RCC 7860 (cell line): ENCODE measurements around the gene NPRL2.

Experiments used
- DNase-seq: peaks from one replicate; pipeline ENCODE4 v3.0.0-alpha.2; 2015; ENCODE audit warnings: low spot score
- FAIRE-seq: peaks from 2 replicates; lab custom pipeline; 2012; peaks lifted over from hg19 to GRCh38; lab: Jason Lieb, UNC

The NPRL2 gene

GRCh38 chr3:50351323-50351697 is 735 bp upstream of the NPRL2 start:
- no peak for FAIRE-seq
- no peak for DNase-seq

- FAIRE-seq (no peak), DNase-seq (no peak)
These were observed 405 bp downstream of the NPRL2 start for GRCh38 chr3:50350213-50350526.

- peak; percentile 47 for FAIRE-seq
- peak; percentile 46 for DNase-seq
These were observed 3.3 kb downstream of the NPRL2 start for GRCh38 chr3:50347187-50347813.

- FAIRE-seq (no peak), DNase-seq (no peak)
These were observed 4.9 kb downstream of the NPRL2 start, which contains the start of gene ZMYND10 for GRCh38 chr3:50345586-50346234. Gene ZMYND10, minus strand, starts transcription at chr3:50345732. Its CDS starts 153 bp downstream, at chr3:50345579.

- no peak for DNase-seq
- no peak for FAIRE-seq
These were observed 5.6 kb downstream of the NPRL2 start for GRCh38 chr3:50345008-50345407.

GRCh38 chr3:50342813-50343633 is 7.6 kb downstream of the NPRL2 start:
- FAIRE-seq, result no peak
- no peak for DNase-seq

GRCh38 chr3:50341996-50342650 is 8.5 kb downstream of the NPRL2 start:
- DNase-seq, result no peak
- FAIRE-seq, result no peak

GRCh38 chr3:50341537-50341936 is 9.0 kb downstream of the NPRL2 start:
- DNase-seq (no peak), FAIRE-seq (no peak)

- no peak for DNase-seq
- FAIRE-seq, result no peak
These were observed 9.9 kb downstream of the NPRL2 start, which contains the start of gene RASSF1 for GRCh38 chr3:50340448-50341329. Gene RASSF1, minus strand, starts transcription at chr3:50340836. Its CDS starts 31 bp downstream, at chr3:50340805.

- FAIRE-seq (no peak), DNase-seq (no peak)
These were observed 10.5 kb downstream of the NPRL2 start for GRCh38 chr3:50340147-50340447.

- DNase-seq, result no peak
These were observed 11.0 kb downstream of the NPRL2 start for GRCh38 chr3:50339485-50340146.

GRCh38 chr3:50338965-50339364 is 11.6 kb downstream of the NPRL2 start:
- FAIRE-seq (no peak), DNase-seq (no peak)

More at GRCh38 chr3:50339485-50340146, 11.0 kb downstream of the NPRL2 start:
- FAIRE-seq, result no peak

- DNase-seq, result peak; percentile 97
- FAIRE-seq, result peak; percentile 84
These were observed 13.3 kb downstream of the NPRL2 start for GRCh38 chr3:50337175-50337861.

GRCh38 chr3:50336452-50337174 is 14.0 kb downstream of the NPRL2 start:
- FAIRE-seq (no peak), DNase-seq (no peak)

- DNase-seq, result no peak
- no peak for FAIRE-seq
These were observed 16.1 kb downstream of the NPRL2 start for GRCh38 chr3:50334339-50335075.

GRCh38 chr3:50333744-50334328 is 16.7 kb downstream of the NPRL2 start:
- no peak for FAIRE-seq
- DNase-seq, result no peak

GRCh38 chr3:50331364-50331907 is 19.1 kb downstream of the NPRL2 start:
- DNase-seq (no peak), FAIRE-seq (no peak)
